BLaER1 treated with 17β-estradiol and CSF1 and Interleukin-3, amounts not matched to agents 10 nM and 100 nM (cell line): Measurements from ENCODE around the gene PTK7.
A peak's percentile ranks its signal among the peaks of the same experiment; 100 is the strongest.

Source experiments
- H3K27ac ChIP-seq, 11 experiments: shearing (Covaris generic); formaldehyde crosslinking; 2 replicates each; pipeline ENCODE4 v1.8.1; 2022
- H3K27me3 ChIP-seq, 11 experiments: shearing (Covaris generic); formaldehyde crosslinking; 2 replicates each; pipeline ENCODE4 v1.8.1; 2022
- H3K36me3 ChIP-seq, 11 experiments: shearing (Covaris generic); formaldehyde crosslinking; 2 replicates each; pipeline ENCODE4 v1.8.1; 2022
- H3K4me1 ChIP-seq, 10 experiments: shearing (Covaris generic); formaldehyde crosslinking; 2 replicates each; pipeline ENCODE4 v1.8.1; 2022
- H3K4me2 ChIP-seq, 11 experiments: shearing (Covaris generic); formaldehyde crosslinking; 2 replicates each; pipeline ENCODE4 v1.8.1; 2022
- H3K4me3 ChIP-seq, 10 experiments: shearing (Covaris generic); formaldehyde crosslinking; 2 replicates each; pipeline ENCODE4 v1.8.1; 2022
- H3K9ac ChIP-seq, 11 experiments: shearing (Covaris generic); formaldehyde crosslinking; 2 replicates each; pipeline ENCODE4 v1.8.1; 2022
- H3K9me3 ChIP-seq, 11 experiments: shearing (Covaris generic); formaldehyde crosslinking; replicated peaks in 1 of 11; 2 replicates each; pipeline ENCODE4 v1.8.1; 2022
- H4K20me1 ChIP-seq, 11 experiments: shearing (Covaris generic); formaldehyde crosslinking; 2 replicates each; pipeline ENCODE4 v1.8.1; 2022
- Cebpa-rat ChIP-seq, 11 experiments: shearing (Covaris generic); IDR thresholded peaks; 2 replicates each; pipeline ENCODE4 v1.8.1; 2022

PTK7 gene

GRCh38 chr6:43175676-43176422, 99.7 kb downstream of the PTK7 start:
- H3K27me3 ChIP-seq: no peaks in the 10 kb centered on the region
- H3K4me1 ChIP-seq: peaks cover 32 to 44% (median 41%) of the 10 kb centered on the region in 10 experiments
- peak overlapping the region; percentile 12 to 85 (median 50); a peak in 18 of 22 replicates for H3K27ac ChIP-seq
- H3K9ac ChIP-seq: peak overlapping the region; percentile 2 to 99 (median 39); a peak in 18 of 22 replicates
- H3K36me3 ChIP-seq: peaks cover 46 to 60% (median 52%) of the 10 kb centered on the region in 11 experiments
- peak overlapping the region in 8 of 11 experiments; percentile 70 to 100 (median 83); a peak in 17 of 22 replicates for H3K4me2 ChIP-seq
- H3K4me3 ChIP-seq: peak overlapping the region in 2 of 10 experiments; percentile 3 to 12; a peak in 2 of 20 replicates
- peaks cover 17 to 57% (median 44%) of the 10 kb centered on the region in 11 experiments; a peak in 21 of 22 replicates for H4K20me1 ChIP-seq
- no peak for TF ChIP-seq Cebpa-rat (IDR thresholded peaks at IDR 0.05)
- no peaks in the 10 kb centered on the region for H3K9me3 ChIP-seq

GRCh38 chr6:43176423-43176786, 100.3 kb downstream of the PTK7 start:
- H3K27ac ChIP-seq: peak overlapping the region in 10 of 11 experiments; percentile 37 to 85 (median 51); a peak in 17 of 22 replicates
- peak overlapping the region in 7 of 11 experiments; percentile 72 to 100 (median 85); a peak in 13 of 22 replicates for H3K4me2 ChIP-seq
- no peaks in the 10 kb centered on the region for H3K9me3 ChIP-seq
- no peak overlapping the region for H3K4me3 ChIP-seq
- H4K20me1 ChIP-seq: peaks cover 17 to 57% (median 44%) of the 10 kb centered on the region in 11 experiments; a peak in 21 of 22 replicates
- H3K27me3 ChIP-seq: no peaks in the 10 kb centered on the region
- H3K4me1 ChIP-seq: peaks cover 38 to 49% (median 47%) of the 10 kb centered on the region in 10 experiments
- H3K36me3 ChIP-seq: peaks cover 46 to 61% (median 52%) of the 10 kb centered on the region in 11 experiments
- no peak for TF ChIP-seq Cebpa-rat (IDR thresholded peaks at IDR 0.05)
- H3K9ac ChIP-seq: peak overlapping the region; percentile 2 to 99 (median 39); a peak in 16 of 22 replicates

GRCh38 chr6:43178150-43178549, 102.0 kb downstream of the PTK7 start:
- Histone ChIP-seq H3K9me3 (no peaks in the 10 kb centered on the region), H3K27ac (no peak overlapping the region), H3K4me2 (no peak overlapping the region), H3K4me3 (no peak overlapping the region), H3K27me3 (no peaks in the 10 kb centered on the region), H3K9ac (0 out of 22 replicates have a peak overlapping the region, but pooled peaks of 1 of the 11 experiments have one; percentile 36), H4K20me1 (peaks cover 10 to 46% (median 32%) of the 10 kb centered on the region in 11 experiments; a peak in 21 of 22 replicates), H3K36me3 (peaks cover 46 to 61% (median 52%) of the 10 kb centered on the region in 11 experiments), H3K4me1 (peaks cover 41 to 55% (median 51%) of the 10 kb centered on the region in 10 experiments)
- no peak for TF ChIP-seq Cebpa-rat (IDR thresholded peaks at IDR 0.05)

- Histone ChIP-seq H3K27me3 (no peaks in the 10 kb centered on the region), H3K4me2 (no peak overlapping the region), H4K20me1 (peaks cover 0 to 36% (median 21%) of the 10 kb centered on the region in 11 experiments; a peak in 15 of 22 replicates), H3K9me3 (no peaks in the 10 kb centered on the region), H3K4me1 (peaks cover 41 to 55% (median 51%) of the 10 kb centered on the region in 10 experiments), H3K9ac (peak overlapping the region in 6 of 11 experiments; percentile 9 to 36 (median 24); a peak in 4 of 22 replicates), H3K27ac (peak overlapping the region in 1 of 11 experiments; percentile 17; a peak in 1 of 22 replicates), H3K4me3 (no peak overlapping the region), H3K36me3 (peaks cover 47 to 57% (median 53%) of the 10 kb centered on the region in 11 experiments)
- TF ChIP-seq Cebpa-rat (IDR thresholded peaks at IDR 0.05): no peak
Measured at GRCh38 chr6:43178951-43179830, 103.1 kb downstream of the PTK7 start.

GRCh38 chr6:43180058-43180457, 103.9 kb downstream of the PTK7 start:
- TF ChIP-seq Cebpa-rat (IDR thresholded peaks at IDR 0.05): no peak
- no peak overlapping the region for H3K4me3 ChIP-seq
- H3K27me3 ChIP-seq: no peaks in the 10 kb centered on the region
- no peak overlapping the region for H3K27ac ChIP-seq
- no peaks in the 10 kb centered on the region for H3K9me3 ChIP-seq
- H3K36me3 ChIP-seq: peaks cover 50 to 64% (median 58%) of the 10 kb centered on the region in 11 experiments
- H3K4me2 ChIP-seq: no peak overlapping the region
- H4K20me1 ChIP-seq: peaks cover 0 to 32% (median 16%) of the 10 kb centered on the region in 11 experiments; a peak in 15 of 22 replicates
- H3K4me1 ChIP-seq: peaks cover 43 to 60% (median 52%) of the 10 kb centered on the region in 10 experiments
- H3K9ac ChIP-seq: peak overlapping the region in 2 of 11 experiments; percentile 27 to 31; a peak in 2 of 22 replicates

- Histone ChIP-seq H3K27ac (peak overlapping the region in 10 of 11 experiments; percentile 2 to 78 (median 69); a peak in 15 of 22 replicates), H3K4me1 (peaks cover 38 to 54% (median 43%) of the 10 kb centered on the region in 10 experiments), H3K4me2 (peak overlapping the region; percentile 85 to 97 (median 93)), H3K4me3 (no peak overlapping the region), H3K9ac (peak overlapping the region in 8 of 11 experiments; percentile 44 to 85 (median 82); a peak in 13 of 22 replicates), H3K27me3 (no peaks in the 10 kb centered on the region), H4K20me1 (peaks cover 0 to 23% (median 7%) of the 10 kb centered on the region in 11 experiments; a peak in 13 of 22 replicates), H3K36me3 (peaks cover 50 to 64% (median 58%) of the 10 kb centered on the region in 11 experiments), H3K9me3 (no peaks in the 10 kb centered on the region)
- TF ChIP-seq Cebpa-rat (IDR thresholded peaks at IDR 0.05): no peak
Measured at GRCh38 chr6:43180985-43181384, 104.9 kb downstream of the PTK7 start.

GRCh38 chr6:43181621-43181941, 105.5 kb downstream of the PTK7 start:
- H3K27ac ChIP-seq: peak overlapping the region; percentile 28 to 78 (median 67); a peak in 21 of 22 replicates
- peak overlapping the region; percentile 71 to 89 (median 76) for H3K4me3 ChIP-seq
- peak overlapping the region; percentile 85 to 97 (median 93) for H3K4me2 ChIP-seq
- peaks cover 0 to 2% (median 0%) of the 10 kb centered on the region in 11 experiments; a peak in 2 of 22 replicates for H3K9me3 ChIP-seq
- H3K27me3 ChIP-seq: no peaks in the 10 kb centered on the region
- no peak for TF ChIP-seq Cebpa-rat (IDR thresholded peaks at IDR 0.05)
- H3K36me3 ChIP-seq: peaks cover 50 to 64% (median 58%) of the 10 kb centered on the region in 11 experiments
- peaks cover 35 to 48% (median 39%) of the 10 kb centered on the region in 10 experiments for H3K4me1 ChIP-seq
- peak overlapping the region; percentile 74 to 85 (median 81); a peak in 21 of 22 replicates for H3K9ac ChIP-seq
- peaks cover 0 to 17% (median under 1%) of the 10 kb centered on the region in 11 experiments; a peak in 8 of 22 replicates for H4K20me1 ChIP-seq
